EL (cell line): ENCODE results near the gene PRUNE2.

Experiments
- DNase-seq: peaks from one replicate; pipeline ENCODE4 v3.0.0-alpha.2; 2016

PRUNE2 gene

GRCh38 chr9:76729116-76729515 lies 176.8 kb downstream of the PRUNE2 start:
- no peak for DNase-seq

DNA sequence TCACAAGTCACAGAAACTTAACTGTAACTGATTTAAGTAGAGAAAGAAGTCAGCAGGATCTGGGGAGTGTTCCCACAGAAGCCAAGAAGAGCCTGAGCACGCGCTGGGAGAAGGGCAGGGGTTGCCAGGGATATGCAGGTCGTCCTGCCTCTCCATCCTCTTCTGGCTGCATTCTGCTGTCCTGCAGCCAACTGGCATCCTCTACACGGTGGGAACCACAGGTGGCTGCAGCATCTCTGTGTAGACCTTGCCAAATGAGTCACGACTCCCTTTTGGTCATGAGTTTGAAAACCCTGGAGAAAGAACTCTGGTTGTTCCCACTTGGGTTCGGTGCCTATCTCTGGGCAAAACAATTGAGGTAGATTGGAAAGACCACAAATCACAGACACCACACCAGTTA lies 180.0 kb downstream of the PRUNE2 start:
- no peak for DNase-seq

GRCh38 chr9:76725011-76725546 lies 180.8 kb downstream of the PRUNE2 start:
- DNase-seq, result no peak

- no peak for DNase-seq
These were observed 185.7 kb downstream of the PRUNE2 start for GRCh38 chr9:76720245-76720644.

DNA sequence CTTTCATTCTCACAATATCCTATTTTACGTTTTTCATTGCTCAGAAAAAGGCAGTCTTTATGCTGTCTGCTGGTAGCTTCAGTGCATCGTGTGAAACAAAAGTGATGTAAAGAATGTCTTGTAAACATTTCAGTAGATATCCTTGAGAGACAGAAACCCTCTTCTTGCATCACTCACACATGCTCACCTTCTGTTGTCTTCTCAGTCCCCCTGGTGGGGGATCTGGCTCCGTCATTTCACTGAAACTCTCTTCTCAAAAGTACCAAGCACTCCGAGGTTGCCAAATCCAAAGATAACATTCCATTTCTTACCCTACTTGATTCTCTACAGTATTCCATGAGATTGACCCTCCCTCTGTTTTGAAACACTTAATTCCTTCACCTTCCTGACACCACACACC lies 187.7 kb downstream of the PRUNE2 start:
- no peak for DNase-seq

DNA sequence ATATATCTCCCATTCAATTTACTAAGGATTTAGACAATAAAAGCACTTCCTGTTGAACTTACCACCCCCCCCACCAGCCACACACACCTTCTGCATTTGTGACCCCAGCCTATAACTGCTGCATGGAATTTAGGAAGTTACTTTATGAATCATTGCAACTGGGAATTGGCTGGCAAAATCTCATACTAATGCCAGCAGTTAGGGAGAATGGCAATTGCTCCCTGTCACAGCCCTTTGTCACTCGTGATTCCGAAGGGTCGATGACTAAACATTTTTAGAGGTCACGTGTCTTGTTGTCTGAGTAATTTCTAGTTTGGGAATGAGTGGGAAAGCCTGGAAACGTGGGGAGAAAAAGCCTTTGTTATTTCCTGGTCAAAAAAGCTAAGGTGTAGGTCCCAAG lies 188.3 kb downstream of the PRUNE2 start:
- peak; percentile 54 for DNase-seq

GRCh38 chr9:76717176-76717575 lies 188.7 kb downstream of the PRUNE2 start:
- DNase-seq, result no peak

DNA sequence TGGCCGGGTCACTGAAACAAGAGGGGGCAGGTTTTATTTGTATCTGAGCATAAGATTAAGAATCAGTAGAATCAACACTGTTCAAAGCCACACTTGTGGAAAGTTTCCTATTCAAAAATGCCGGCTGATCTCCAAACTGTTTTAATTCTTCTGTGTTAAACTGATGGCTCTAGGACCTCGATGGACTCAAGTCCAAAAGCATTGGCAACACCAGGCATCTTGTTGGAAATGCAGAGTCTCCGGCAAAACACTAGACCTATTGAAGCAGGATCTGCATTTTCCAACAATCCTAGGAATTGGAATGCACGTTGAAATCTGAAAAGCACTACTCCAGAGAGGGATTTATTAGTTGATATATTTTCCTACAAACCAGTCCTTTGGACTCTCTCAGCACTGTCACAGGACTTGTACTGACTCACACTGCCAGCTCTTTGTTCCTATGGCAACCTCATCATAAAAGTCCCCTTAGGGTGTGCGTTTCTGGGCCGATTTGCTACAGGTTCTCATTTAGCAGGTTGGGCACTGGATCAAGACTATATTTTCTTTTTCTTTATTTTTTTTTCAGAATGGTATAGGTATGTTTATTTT lies 189.7 kb downstream of the PRUNE2 start:
- peak; percentile 26 for DNase-seq

GRCh38 chr9:76713381-76713780 lies 192.5 kb downstream of the PRUNE2 start:
- DNase-seq, result no peak

DNA sequence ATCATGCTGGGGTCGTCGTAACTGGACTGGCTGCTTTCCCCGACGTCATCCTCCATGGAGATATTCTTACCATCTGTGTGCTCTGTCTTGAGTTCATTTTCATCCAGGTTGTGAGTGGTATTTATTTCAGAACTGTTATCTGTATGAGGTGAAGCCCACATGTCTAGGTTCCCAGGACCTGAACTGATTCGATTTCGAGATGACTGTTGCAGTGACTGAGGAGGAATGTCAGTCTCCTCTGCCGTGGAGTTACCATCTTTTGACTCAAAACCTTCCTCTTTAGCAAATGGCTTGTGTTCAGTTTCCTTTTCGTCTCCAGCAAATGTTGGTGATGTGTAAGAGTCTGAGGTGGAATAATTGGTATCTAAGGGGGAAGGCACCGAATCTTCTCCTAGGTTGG lies 196.9 kb downstream of the PRUNE2 start:
- DNase-seq, result no peak

DNA sequence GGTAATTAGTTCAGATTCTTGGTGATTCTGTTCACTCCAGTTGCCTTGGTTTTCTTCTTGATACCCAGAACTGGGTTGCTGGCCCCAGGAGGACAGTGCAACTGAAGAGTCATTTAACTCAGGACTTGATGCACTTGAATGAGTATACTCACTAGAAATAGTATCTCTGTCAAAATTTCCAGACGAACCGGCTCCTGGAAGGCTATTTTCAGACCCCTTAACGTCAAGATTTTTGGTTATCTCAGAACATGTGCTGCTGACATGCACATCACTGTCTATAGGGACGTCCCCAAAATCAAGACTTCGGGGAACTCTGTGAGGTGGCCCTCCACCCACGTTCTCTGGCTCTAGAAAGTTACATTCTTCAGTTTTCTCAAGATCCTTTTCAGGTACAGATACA lies 198.4 kb downstream of the PRUNE2 start:
- DNase-seq, result no peak

DNA sequence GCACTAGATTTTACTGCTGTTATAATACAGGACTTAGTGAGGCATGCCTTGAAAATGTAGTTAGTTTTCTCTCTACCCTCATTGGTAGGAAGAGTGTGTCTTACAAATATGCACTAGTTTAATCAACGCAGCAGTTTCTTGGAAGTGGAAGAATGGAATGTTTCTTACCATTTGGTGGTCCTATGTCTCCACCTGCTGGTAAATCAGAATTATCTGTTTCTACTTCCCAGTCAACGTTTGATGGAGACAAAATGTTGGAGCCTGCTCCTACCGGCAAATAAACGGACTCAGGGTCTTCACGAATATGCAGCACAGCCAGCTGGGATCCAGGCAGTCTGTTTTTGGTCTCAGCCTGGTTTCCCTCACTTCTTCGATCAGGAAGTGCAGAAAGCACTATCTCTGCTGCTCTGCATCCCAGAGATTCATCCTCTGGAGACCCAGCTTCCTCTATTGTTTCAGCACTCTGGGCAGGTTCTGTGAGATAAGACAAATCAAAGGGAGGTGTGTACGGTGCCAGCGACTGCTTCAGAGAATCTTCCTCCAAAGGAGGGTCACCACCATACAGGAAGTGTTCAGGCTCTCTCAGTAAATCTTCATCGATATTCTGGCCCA lies 201.2 kb downstream of the PRUNE2 start:
- DNase-seq, result peak; percentile 78

DNA sequence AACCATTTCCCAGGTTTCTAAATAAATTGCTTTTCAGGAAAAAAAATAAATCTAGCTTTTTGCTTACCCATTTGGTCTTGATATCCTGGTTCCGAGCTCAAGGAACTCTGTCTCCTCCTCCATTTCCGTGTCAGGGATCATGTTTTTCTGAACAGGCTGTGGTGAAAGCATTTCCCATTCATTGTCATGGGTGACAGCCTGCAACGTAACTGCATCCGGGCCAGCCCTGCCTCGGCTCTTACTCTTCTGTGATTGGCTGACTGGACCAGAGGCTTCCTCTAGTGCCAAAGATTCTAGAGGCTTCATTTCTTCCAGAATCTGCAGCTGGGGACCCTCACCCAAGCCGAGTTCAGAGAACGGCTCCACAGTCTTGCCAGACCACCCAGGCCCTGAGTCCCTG lies 202.6 kb downstream of the PRUNE2 start:
- DNase-seq, result no peak

- no peak for DNase-seq
These were observed 204.4 kb downstream of the PRUNE2 start for GRCh38 chr9:76701441-76702039.

DNA sequence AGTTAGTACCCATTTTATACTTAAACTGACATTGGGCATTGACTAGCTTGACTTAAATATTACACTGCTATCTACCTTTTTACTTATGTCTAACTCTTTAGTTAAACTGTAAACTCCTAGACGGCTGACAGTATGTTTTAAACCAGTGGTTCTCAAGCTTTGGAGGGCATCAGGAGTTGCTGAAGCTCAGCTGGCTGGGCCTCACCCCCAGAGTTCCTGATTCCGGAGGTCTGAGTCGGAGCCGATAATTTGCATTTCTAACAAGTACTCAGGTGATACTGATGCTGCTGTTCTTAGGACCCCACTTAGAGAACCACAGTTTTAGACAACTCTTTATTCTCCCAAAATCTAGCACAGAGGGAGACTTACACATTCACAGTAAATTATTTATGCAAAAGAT lies 205.0 kb downstream of the PRUNE2 start:
- DNase-seq, result no peak

GRCh38 chr9:76699971-76700370 lies 205.9 kb downstream of the PRUNE2 start:
- DNase-seq, result peak; percentile 40

DNA sequence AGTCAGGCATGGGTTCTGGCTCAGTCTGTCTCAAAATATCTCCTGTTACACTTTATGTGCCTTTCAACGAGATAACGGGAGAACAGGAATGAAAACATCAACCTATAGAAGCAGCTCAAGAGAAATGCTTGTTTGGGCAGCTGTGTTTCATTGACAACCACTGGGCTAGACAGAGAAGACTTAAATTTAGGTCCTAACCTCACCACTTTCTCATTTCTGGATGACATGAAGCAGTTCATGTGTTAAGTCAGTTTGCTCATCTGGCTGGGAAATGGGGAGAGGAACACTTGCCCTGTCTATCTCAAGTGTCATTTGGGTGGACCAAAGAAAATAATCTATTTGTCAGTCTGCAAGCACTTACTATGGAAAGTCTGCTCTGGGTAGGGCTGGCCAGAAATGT lies 208.4 kb downstream of the PRUNE2 start:
- DNase-seq, result no peak

DNA sequence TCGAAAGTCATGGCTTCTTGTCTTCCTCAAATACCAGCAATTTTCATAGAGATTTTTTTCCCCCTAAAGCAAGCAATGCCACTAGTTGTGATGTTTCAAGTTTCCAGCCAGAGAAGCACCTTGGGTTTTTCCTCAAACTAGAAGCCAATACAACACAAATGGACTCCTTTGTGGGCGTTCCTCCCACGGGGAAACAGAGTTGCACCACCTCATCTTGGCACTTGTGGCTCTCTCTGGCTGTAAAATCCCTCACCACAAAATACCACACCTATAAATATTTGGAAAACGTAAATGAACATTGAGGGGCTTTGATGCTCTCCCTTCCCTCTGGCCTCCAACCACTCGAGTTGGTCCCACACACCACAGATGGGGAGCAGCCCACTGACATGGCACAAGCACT lies 208.8 kb downstream of the PRUNE2 start:
- no peak for DNase-seq

DNA sequence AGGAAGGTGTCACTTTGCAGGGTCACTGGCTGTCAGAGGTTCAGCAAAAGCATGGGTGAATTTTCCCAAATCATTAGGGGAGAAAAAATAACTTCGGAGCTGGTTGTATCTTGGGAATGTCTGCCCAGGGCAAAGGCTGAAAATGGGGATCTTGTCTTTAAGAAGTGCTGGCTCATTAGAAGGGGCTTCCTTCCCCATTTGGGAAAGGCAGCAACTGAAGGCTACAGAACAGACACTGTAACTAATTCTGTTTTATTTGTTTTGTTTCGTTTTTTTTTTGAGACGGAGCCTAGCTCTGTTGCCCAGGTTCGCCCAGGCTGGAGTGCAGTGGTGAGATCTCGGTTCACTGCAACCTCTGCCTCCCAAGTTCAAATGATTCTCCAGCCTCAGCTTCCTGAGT lies 212.0 kb downstream of the PRUNE2 start:
- no peak for DNase-seq

- no peak for DNase-seq
These were observed 213.3 kb downstream of the PRUNE2 start for GRCh38 chr9:76692458-76693129.

- no peak for DNase-seq
These were observed 214.2 kb downstream of the PRUNE2 start for GRCh38 chr9:76691517-76692313.

- no peak for DNase-seq
These were observed 214.9 kb downstream of the PRUNE2 start for GRCh38 chr9:76690973-76691370.
